ENCODE measurements around the gene XYLT1.

The XYLT1 gene

GRCh38 chr16:17333229-17333628 lies 137.5 kb downstream of the XYLT1 start:
- H3K27ac Mint-ChIP-seq = no peak overlapping the region
- DNase-seq = no peak
- no peaks in the 10 kb centered on the region for H3K9me3 Mint-ChIP-seq
- no peak overlapping the region for H3K4me3 Mint-ChIP-seq
- H3K27me3 Mint-ChIP-seq (ENCODE audit: low read depth, poor library complexity) = peaks cover 3% of the 10 kb centered on the region
- TF ChIP-seq, protein P1, sequence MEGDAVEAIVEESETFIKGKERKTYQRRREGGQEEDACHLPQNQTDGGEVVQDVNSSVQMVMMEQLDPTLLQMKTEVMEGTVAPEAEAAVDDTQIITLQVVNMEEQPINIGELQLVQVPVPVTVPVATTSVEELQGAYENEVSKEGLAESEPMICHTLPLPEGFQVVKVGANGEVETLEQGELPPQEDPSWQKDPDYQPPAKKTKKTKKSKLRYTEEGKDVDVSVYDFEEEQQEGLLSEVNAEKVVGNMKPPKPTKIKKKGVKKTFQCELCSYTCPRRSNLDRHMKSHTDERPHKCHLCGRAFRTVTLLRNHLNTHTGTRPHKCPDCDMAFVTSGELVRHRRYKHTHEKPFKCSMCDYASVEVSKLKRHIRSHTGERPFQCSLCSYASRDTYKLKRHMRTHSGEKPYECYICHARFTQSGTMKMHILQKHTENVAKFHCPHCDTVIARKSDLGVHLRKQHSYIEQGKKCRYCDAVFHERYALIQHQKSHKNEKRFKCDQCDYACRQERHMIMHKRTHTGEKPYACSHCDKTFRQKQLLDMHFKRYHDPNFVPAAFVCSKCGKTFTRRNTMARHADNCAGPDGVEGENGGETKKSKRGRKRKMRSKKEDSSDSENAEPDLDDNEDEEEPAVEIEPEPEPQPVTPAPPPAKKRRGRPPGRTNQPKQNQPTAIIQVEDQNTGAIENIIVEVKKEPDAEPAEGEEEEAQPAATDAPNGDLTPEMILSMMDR (IDR thresholded peaks at IDR 0.05) = no peak
- H3K4me1 Mint-ChIP-seq = peaks cover 41% of the 10 kb centered on the region
- no peaks in the 10 kb centered on the region for H3K36me3 Mint-ChIP-seq (ENCODE audit: low read depth)

GRCh38 chr16:17331991-17332390 lies 138.8 kb downstream of the XYLT1 start:
- H3K36me3 Mint-ChIP-seq (ENCODE audit: low read depth) = no peaks in the 10 kb centered on the region
- no peaks in the 10 kb centered on the region for H3K9me3 Mint-ChIP-seq
- H3K4me3 Mint-ChIP-seq = no peak overlapping the region
- no peak for DNase-seq
- H3K27me3 Mint-ChIP-seq (ENCODE audit: low read depth, poor library complexity) = peaks cover 3% of the 10 kb centered on the region
- peaks cover 49% of the 10 kb centered on the region for H3K4me1 Mint-ChIP-seq
- H3K27ac Mint-ChIP-seq = no peak overlapping the region
- TF ChIP-seq, protein P1 (IDR thresholded peaks at IDR 0.05) = no peak

- TF ChIP-seq, protein P1 (IDR thresholded peaks at IDR 0.05) = no peak
- H3K27me3 Mint-ChIP-seq (ENCODE audit: low read depth, poor library complexity) = peaks cover 3% of the 10 kb centered on the region
- H3K9me3 Mint-ChIP-seq = no peaks in the 10 kb centered on the region
- no peak overlapping the region for H3K27ac Mint-ChIP-seq
- no peaks in the 10 kb centered on the region for H3K36me3 Mint-ChIP-seq (ENCODE audit: low read depth)
- peaks cover 44% of the 10 kb centered on the region for H3K4me1 Mint-ChIP-seq
- no peak overlapping the region for H3K4me3 Mint-ChIP-seq
- DNase-seq = no peak
Measured at GRCh38 chr16:17331071-17331607, 139.6 kb downstream of the XYLT1 start.

DNA sequence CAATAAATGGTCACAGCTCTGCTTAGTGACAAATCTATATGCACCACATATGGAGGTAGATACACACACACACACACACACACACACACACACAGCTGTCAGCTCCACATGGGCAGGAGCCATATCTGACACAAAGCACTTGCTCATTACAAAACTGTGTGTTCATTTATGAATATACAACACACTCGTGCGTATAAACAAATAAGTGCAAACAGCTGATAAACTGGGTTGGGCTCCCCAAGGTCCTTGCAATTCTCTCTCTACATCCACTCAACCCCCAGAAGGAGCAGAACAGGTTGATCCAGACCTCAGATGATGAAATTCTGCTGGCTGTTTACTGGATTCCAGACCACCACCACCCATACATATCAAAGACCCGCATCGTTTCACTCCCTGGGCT lies 140.7 kb downstream of the XYLT1 start:
- no peak overlapping the region for H3K27ac Mint-ChIP-seq
- TF ChIP-seq, protein P1 (IDR thresholded peaks at IDR 0.05) = no peak
- no peaks in the 10 kb centered on the region for H3K9me3 Mint-ChIP-seq
- H3K4me1 Mint-ChIP-seq = peaks cover 38% of the 10 kb centered on the region
- H3K4me3 Mint-ChIP-seq = no peak overlapping the region
- no peak for DNase-seq
- no peaks in the 10 kb centered on the region for H3K36me3 Mint-ChIP-seq (ENCODE audit: low read depth)
- peaks cover 3% of the 10 kb centered on the region for H3K27me3 Mint-ChIP-seq (ENCODE audit: low read depth, poor library complexity)

GRCh38 chr16:17329391-17329790 lies 141.4 kb downstream of the XYLT1 start:
- Mint-ChIP-seq H3K27ac (no peak overlapping the region), H3K4me3 (no peak overlapping the region), H3K4me1 (peaks cover 34% of the 10 kb centered on the region), H3K9me3 (no peaks in the 10 kb centered on the region), H3K36me3 (ENCODE audit: low read depth) (no peaks in the 10 kb centered on the region), H3K27me3 (ENCODE audit: low read depth, poor library complexity) (no peaks in the 10 kb centered on the region)
- DNase-seq = no peak
- TF ChIP-seq, protein P1 (IDR thresholded peaks at IDR 0.05) = no peak

DNA sequence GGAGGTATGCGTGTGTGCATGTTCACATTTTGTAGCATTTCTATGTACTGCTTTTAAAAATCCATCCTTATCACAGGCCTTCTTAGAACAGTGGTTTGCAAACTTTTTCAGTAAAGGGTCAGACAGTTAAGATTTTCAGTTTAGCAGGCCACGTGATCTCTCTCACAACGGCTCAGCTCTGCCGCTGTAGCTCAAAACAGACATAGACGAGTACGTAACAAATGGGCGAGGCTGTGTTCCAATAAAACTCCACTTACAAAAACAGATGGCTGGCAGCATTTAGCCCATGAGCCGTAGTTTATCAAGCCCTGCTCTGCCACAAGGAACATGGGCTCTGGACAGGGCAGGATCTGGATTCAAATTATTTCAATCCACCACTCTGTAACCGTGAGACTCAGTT lies 141.8 kb downstream of the XYLT1 start:
- H3K27ac Mint-ChIP-seq = no peak overlapping the region
- DNase-seq = no peak
- no peaks in the 10 kb centered on the region for H3K36me3 Mint-ChIP-seq (ENCODE audit: low read depth)
- TF ChIP-seq, protein P1 (IDR thresholded peaks at IDR 0.05) = no peak
- H3K4me1 Mint-ChIP-seq = peaks cover 30% of the 10 kb centered on the region
- no peaks in the 10 kb centered on the region for H3K27me3 Mint-ChIP-seq (ENCODE audit: low read depth, poor library complexity)
- no peaks in the 10 kb centered on the region for H3K9me3 Mint-ChIP-seq
- H3K4me3 Mint-ChIP-seq = no peak overlapping the region
